GM23338 (cell line): Measurements from ENCODE around the gene GALNT7.

Experiments
- EZH2phosphoT487 ChIP-seq: fragments of 200-600 bp; sonication (generic); IDR thresholded peaks from one replicate; pipeline ENCODE4 v1.8.1; 2018; ENCODE audit warnings: antibody characterized with exemption; ENCODE audit not compliant: unreplicated experiment
- NANOG ChIP-seq: IDR thresholded peaks from 2 replicates; pipeline ENCODE4 v1.6.1; 2016; ENCODE audit warnings: antibody characterized with exemption, borderline replicate concordance
- POLR2AphosphoS5 ChIP-seq: IDR thresholded peaks from 2 replicates; pipeline ENCODE4 v1.6.1; 2016; ENCODE audit warnings: antibody characterized with exemption, low read depth
- STAT1 ChIP-seq: IDR thresholded peaks from one replicate; pipeline ENCODE4 v1.6.1; 2016; ENCODE audit warnings: antibody characterized with exemption; ENCODE audit not compliant: unreplicated experiment
- ZNF331 ChIP-seq: fragments of 250-450 bp; sonication (Bioruptor Pico); IDR thresholded peaks from 2 replicates; pipeline ENCODE4 v1.5.0; 2020; ENCODE audit warnings: low read depth, mild to moderate bottlenecking, moderate library complexity
- TF ChIP-seq, protein P1 (sequence below), 2 experiments: fragments of 200-600 bp in 1 of 2; sonication (generic) in 1 of 2; conservative IDR thresholded peaks; 2 replicates each; pipeline versions ENCODE4 v1.5.1 to v1.6.1; 2016 to 2017; ENCODE audit warnings: antibody characterized with exemption in 2 of 2, low read depth in 2 of 2, mild to moderate bottlenecking in 2 of 2, moderate library complexity in 1 of 2

DNA sequence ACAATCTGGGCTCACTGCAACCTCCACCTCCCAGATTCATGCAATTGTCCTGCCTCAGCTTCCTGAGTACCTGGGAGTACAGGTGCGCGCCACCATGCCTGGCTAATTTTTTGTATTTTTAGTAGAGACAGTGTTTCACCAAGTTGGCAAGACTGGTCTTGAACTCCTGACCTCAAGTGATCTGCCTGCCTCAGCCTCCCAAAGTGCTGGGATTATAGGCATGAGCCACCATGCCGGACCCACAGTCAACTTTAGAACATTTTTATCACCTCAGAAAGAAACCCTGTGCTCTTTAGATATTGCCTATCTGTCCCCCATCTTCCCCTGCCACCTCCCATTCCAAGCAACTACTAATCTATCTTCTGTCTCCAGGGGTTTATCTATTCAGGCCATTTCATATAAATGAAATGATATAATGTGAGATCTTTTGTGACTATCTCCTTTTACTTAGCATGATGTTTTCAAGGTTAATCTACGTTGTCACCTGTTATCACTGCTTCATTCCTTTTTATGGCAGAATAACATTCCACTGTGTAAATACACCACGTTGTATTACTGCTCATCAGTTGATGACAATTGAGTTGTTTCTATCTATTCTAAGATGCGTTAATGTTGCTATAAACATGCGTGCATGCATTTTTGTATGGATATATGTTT lies 44.3 kb upstream of the GALNT7 start:
- TF ChIP-seq POLR2AphosphoS5 (no peak), STAT1 (no peak), EZH2phosphoT487 (no peak), NANOG (no peak), ZNF331 (no peak)
- TF ChIP-seq, protein P1, sequence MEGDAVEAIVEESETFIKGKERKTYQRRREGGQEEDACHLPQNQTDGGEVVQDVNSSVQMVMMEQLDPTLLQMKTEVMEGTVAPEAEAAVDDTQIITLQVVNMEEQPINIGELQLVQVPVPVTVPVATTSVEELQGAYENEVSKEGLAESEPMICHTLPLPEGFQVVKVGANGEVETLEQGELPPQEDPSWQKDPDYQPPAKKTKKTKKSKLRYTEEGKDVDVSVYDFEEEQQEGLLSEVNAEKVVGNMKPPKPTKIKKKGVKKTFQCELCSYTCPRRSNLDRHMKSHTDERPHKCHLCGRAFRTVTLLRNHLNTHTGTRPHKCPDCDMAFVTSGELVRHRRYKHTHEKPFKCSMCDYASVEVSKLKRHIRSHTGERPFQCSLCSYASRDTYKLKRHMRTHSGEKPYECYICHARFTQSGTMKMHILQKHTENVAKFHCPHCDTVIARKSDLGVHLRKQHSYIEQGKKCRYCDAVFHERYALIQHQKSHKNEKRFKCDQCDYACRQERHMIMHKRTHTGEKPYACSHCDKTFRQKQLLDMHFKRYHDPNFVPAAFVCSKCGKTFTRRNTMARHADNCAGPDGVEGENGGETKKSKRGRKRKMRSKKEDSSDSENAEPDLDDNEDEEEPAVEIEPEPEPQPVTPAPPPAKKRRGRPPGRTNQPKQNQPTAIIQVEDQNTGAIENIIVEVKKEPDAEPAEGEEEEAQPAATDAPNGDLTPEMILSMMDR (conservative IDR thresholded peaks at IDR 0.05; ENCODE audit: low read depth in 2 of 2) = no peak
